ENCODE measurements around the gene ACADSB. TPM values are rescaled to one million over a fixed set of nuclear protein-coding genes. Genes with fewer than 3 reads are reported as not detected.

Gene ACADSB
- total RNA-seq, 2 donors from 2014 or later: 18.1 to 20.9 TPM

GRCh38 chr10:122999347-122999746 lies 9.5 kb upstream of the ACADSB start:
- DNase-seq (ENCODE audit: low spot score): no peak
- intact Hi-C loops (cut with DNase I): no loop called here

GRCh38 chr10:123000155-123000554 lies 8.7 kb upstream of the ACADSB start:
- intact Hi-C loops (cut with DNase I): no loop called here
- DNase-seq (ENCODE audit: low spot score): no peak

- no peak for DNase-seq (ENCODE audit: low spot score)
- intact Hi-C loops (cut with DNase I): no loop called here
Measured at GRCh38 chr10:123001370-123001769, 7.4 kb upstream of the ACADSB start.

- no peak for DNase-seq (ENCODE audit: low spot score)
- intact Hi-C loops (cut with DNase I): no loop called here
Measured at GRCh38 chr10:123004298-123004697, 4.5 kb upstream of the ACADSB start.

- DNase-seq (ENCODE audit: low spot score): no peak
- intact Hi-C loops (cut with DNase I): no loop called here
Measured at GRCh38 chr10:123007558-123008354, 1.1 kb upstream of the ACADSB start.

- intact Hi-C loops (cut with DNase I): no loop called here
- DNase-seq (ENCODE audit: low spot score): peak; percentile 84
Measured at GRCh38 chr10:123009105-123009820, 457 bp downstream of the ACADSB start.

- intact Hi-C loops (cut with DNase I): no loop called here
Measured at GRCh38 chr10:123011987-123012386, 3.2 kb downstream of the ACADSB start.

GRCh38 chr10:123013456-123014419 lies 4.9 kb downstream of the ACADSB start:
- intact Hi-C loops (cut with DNase I): no loop called here
- no peak for DNase-seq (ENCODE audit: low spot score)

More at GRCh38 chr10:123011987-123012386, 3.2 kb downstream of the ACADSB start:
- DNase-seq (ENCODE audit: low spot score): no peak

- intact Hi-C loops (cut with DNase I): loop anchor here in 1 of 2 donors (5.0 kb wide), 1 partner anchor 992 kb away; no protein-coding TSS in a partner anchor
- DNase-seq (ENCODE audit: low spot score): no peak
Measured at GRCh38 chr10:123014772-123015171, 6.0 kb downstream of the ACADSB start.

GRCh38 chr10:123016228-123016627 lies 7.4 kb downstream of the ACADSB start:
- DNase-seq (ENCODE audit: low spot score): no peak
- intact Hi-C loops (cut with DNase I): loop anchor here in 1 of 2 donors (5.0 kb wide), 1 partner anchor 994 kb away; no protein-coding TSS in a partner anchor

- intact Hi-C loops (cut with DNase I): loop anchor here in 1 of 2 donors (5.0 kb wide), 1 partner anchor 995 kb away; no protein-coding TSS in a partner anchor
- DNase-seq (ENCODE audit: low spot score): no peak
Measured at GRCh38 chr10:123017421-123018165, 8.8 kb downstream of the ACADSB start.

GRCh38 chr10:123018531-123018930 lies 9.7 kb downstream of the ACADSB start:
- intact Hi-C loops (cut with DNase I): loop anchor here in 1 of 2 donors (5.0 kb wide), 1 partner anchor 996 kb away; no protein-coding TSS in a partner anchor
- DNase-seq (ENCODE audit: low spot score): no peak

- intact Hi-C loops (cut with DNase I): loop anchor here in 1 of 2 donors (5.0 kb wide), 1 partner anchor 997 kb away; no protein-coding TSS in a partner anchor
- DNase-seq (ENCODE audit: low spot score): no peak
Measured at GRCh38 chr10:123019264-123019663, 10.5 kb downstream of the ACADSB start.

- no peak for DNase-seq (ENCODE audit: low spot score)
- intact Hi-C loops (cut with DNase I): loop anchor here in 1 of 2 donors (5.0 kb wide), 1 partner anchor 998 kb away; no protein-coding TSS in a partner anchor
Measured at GRCh38 chr10:123019941-123020703, 11.3 kb downstream of the ACADSB start.

- DNase-seq (ENCODE audit: low spot score): no peak
- intact Hi-C loops (cut with DNase I): no loop called here
Measured at GRCh38 chr10:123021517-123021916, 12.7 kb downstream of the ACADSB start.

GRCh38 chr10:123024540-123024939 lies 15.7 kb downstream of the ACADSB start:
- intact Hi-C loops (cut with DNase I): no loop called here
- no peak for DNase-seq (ENCODE audit: low spot score)

- intact Hi-C loops (cut with DNase I): no loop called here
Measured at GRCh38 chr10:123026302-123026701, 17.5 kb downstream of the ACADSB start.

GRCh38 chr10:123027861-123028260 lies 19.1 kb downstream of the ACADSB start:
- DNase-seq (ENCODE audit: low spot score): no peak
- intact Hi-C loops (cut with DNase I): no loop called here

More at GRCh38 chr10:123026302-123026701, 17.5 kb downstream of the ACADSB start:
- DNase-seq (ENCODE audit: low spot score): no peak

All from posterior vena cava (tissue), 2 donors.